ENCODE results near the gene PIGU. TPM values are rescaled to one million over a fixed set of nuclear protein-coding genes. Genes with fewer than 3 reads are reported as not detected.

The PIGU gene
- total and polyA plus RNA-seq, 2 of the 13 experiments (the other 11 are each of a cell fraction or from before 2014, with no cell fraction given) = 45.5 to 231 TPM

DNA sequence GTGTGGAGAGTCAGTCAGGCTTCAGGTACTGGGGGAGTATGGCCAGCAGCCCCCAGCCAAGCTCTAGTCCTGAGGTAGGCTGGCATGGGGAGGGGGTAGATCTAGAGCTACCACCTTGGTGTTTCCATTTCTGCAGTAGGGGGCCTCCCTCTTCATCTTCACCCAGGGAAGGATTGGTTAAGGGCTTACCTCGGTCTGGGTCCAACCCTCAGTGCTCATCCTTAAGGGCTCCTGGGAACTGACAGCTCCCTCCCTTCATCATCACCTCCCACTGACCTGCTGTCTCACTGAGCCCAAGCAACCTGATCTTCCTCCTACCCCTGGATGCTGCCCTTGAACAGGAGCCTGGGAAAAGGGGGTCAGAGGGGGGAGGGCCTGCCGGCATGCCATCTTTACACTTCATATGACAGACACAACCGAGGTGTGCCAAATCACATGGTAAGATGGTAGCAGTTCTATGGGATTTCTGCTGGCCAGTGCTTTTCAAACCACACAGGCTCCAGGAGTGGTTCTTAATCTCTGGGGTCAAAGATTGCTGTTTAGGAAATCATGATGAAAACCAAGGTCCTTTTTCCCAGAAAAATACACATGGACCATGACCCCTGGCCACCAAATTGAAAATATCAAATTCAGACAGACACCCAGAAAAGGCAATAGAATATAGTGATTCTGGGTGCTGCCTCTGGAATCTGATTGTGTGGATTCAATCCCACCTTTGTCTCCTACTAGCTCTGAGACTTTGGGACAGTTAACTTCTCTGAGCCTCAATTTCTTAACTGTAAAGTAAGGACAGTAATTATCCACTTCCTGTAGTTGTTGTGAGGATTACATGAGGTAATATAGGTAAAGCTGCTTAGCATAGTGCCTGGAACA, 30.3 kb upstream of the PIGU start (continued):
- TF ChIP-seq MTA1 (CRISPR knock-in tag; IDR thresholded peaks at IDR 0.05; ENCODE audit: borderline replicate concordance) (peak; percentile 51), CEBPB (IDR thresholded peaks at IDR 0.05; ENCODE audit: borderline replicate concordance, low read depth, low read length) (peak; percentile 33; the same call in 1 of the 2 replicates), SMARCE1 (IDR thresholded peaks at IDR 0.05; ENCODE audit: borderline replicate concordance) (no peak), TRAFD1 (CRISPR knock-in tag; IDR thresholded peaks at IDR 0.05; ENCODE audit: borderline replicate concordance) (0 out of 2 replicates have a peak, but pooled peaks have one; percentile 63), DRAP1 (CRISPR knock-in tag; IDR thresholded peaks at IDR 0.05) (peak; percentile 65), ZNF33B (CRISPR knock-in tag; IDR thresholded peaks at IDR 0.05) (no peak; the same call in none of the 2 replicates), SSRP1 (CRISPR knock-in tag; IDR thresholded peaks at IDR 0.05) (0 out of 2 replicates have a peak, but pooled peaks have one; percentile 1), AHDC1 (CRISPR knock-in tag; IDR thresholded peaks at IDR 0.05; ENCODE audit: borderline replicate concordance) (peak; percentile 91; the same call in 1 of the 2 replicates), ARHGAP35 (CRISPR knock-in tag; IDR thresholded peaks at IDR 0.05; ENCODE audit: borderline replicate concordance) (0 out of 2 replicates have a peak, but pooled peaks have one; percentile 67), MXD4 (CRISPR knock-in tag; IDR thresholded peaks at IDR 0.05) (0 out of 2 replicates have a peak, but pooled peaks have one; percentile 35), HDAC6 (IDR thresholded peaks at IDR 0.05; ENCODE audit: low read depth, low read length) (no peak), PAXIP1 (CRISPR knock-in tag; conservative IDR thresholded peaks at IDR 0.05) (peak; percentile 98), ZNF564 (CRISPR knock-in tag; IDR thresholded peaks at IDR 0.05) (no peak), NFIC (IDR thresholded peaks at IDR 0.05; ENCODE audit: low read length) (peak; percentile 73), NR2C2 (CRISPR knock-in tag; IDR thresholded peaks at IDR 0.05; ENCODE audit: borderline replicate concordance) (peak; percentile 78), RXRB (CRISPR knock-in tag; IDR thresholded peaks at IDR 0.05; ENCODE audit: borderline replicate concordance) (peak; percentile 91), DMAP1 (CRISPR knock-in tag; IDR thresholded peaks at IDR 0.05) (peak; percentile 41; the same call in 1 of the 2 replicates)
